Lung (tissue), 12 donors: ENCODE results near the gene OGFOD3. TPM values are rescaled to one million over a fixed set of nuclear protein-coding genes. Genes with fewer than 3 reads are reported as not detected.

ENCODE experiments used
- ATAC-seq: fragments of 200-7000 bp; cut with Tn5 transposase; one replicate; pipeline ENCODE4 v1.9.1; 2020; ENCODE audit warnings: moderate number of reproducible peaks; ENCODE audit not compliant: insufficient read depth, low FRiP score
- DNase-seq, 3 donors: peaks; one replicate each; pipeline ENCODE4 v3.0.0-alpha.2; 2013 to 2017
- H3K27ac ChIP-seq, 2 donors: one replicate each; pipeline ENCODE4 v1.5.1; 2013; ENCODE audit warnings: mild to moderate bottlenecking in 2 of 2, moderate library complexity in 2 of 2, control low read depth in 1 of 2, inconsistent platforms in 1 of 2, low read depth in 1 of 2, low read length in 1 of 2
- H3K27me3 ChIP-seq, 3 donors: one replicate each; pipeline ENCODE4 v1.5.1; 2013; ENCODE audit warnings: low read length in 2 of 3; ENCODE audit not compliant: control insufficient read depth in 3 of 3, insufficient read depth in 3 of 3
- H3K36me3 ChIP-seq, 4 donors: one replicate each; pipeline ENCODE4 v1.5.1; 2013; ENCODE audit warnings: low read length in 4 of 4, mild to moderate bottlenecking in 1 of 4, moderate library complexity in 1 of 4; ENCODE audit not compliant: control insufficient read depth in 4 of 4, insufficient read depth in 4 of 4
- H3K4me1 ChIP-seq, 5 donors: one replicate each; pipeline ENCODE4 v1.5.1; 2013; ENCODE audit warnings: low read length in 5 of 5, mild to moderate bottlenecking in 2 of 5, moderate library complexity in 1 of 5; ENCODE audit not compliant: control insufficient read depth in 5 of 5, insufficient read depth in 5 of 5
- H3K4me3 ChIP-seq: one replicate; pipeline ENCODE4 v1.5.1; 2013; ENCODE audit warnings: mild to moderate bottlenecking, control low read depth, moderate library complexity
- H3K9ac ChIP-seq, 2 donors: one replicate each; pipeline ENCODE4 v1.5.1; 2013; ENCODE audit warnings: low read length in 2 of 2, control low read depth in 1 of 2; ENCODE audit not compliant: insufficient read depth in 1 of 2
- H3K9me3 ChIP-seq, 4 donors: one replicate each; pipeline ENCODE4 v1.5.1; 2013; ENCODE audit warnings: low read length in 3 of 4, mild to moderate bottlenecking in 1 of 4, moderate library complexity in 1 of 4; ENCODE audit not compliant: control insufficient read depth in 4 of 4, insufficient read depth in 3 of 4
- WGBS, 2 donors: extraction: QIAGEN DNeasy Blood & Tissue Kit; methylation state at CpG; one replicate each; pipeline ENCODE4 v1.1.7; 2013; 5-methylcytosine and 5-hydroxymethylcytosine counted together
- polyA plus RNA-seq, 2 donors: library from polyadenylated mRNA; stranded (reverse); fragments of 200-250 nt; gene quantifications; one replicate each; pipeline ENCODE4 v1.2.1, GENCODE V29; 2013
- total RNA-seq, 2 donors: library from RNA; depleted of rRNA in 1 of 2; stranded (reverse); fragments of >200 nt in 1 of 2; gene quantifications; one replicate each; pipeline ENCODE4 v1.2.1, GENCODE V29; 2014 to 2021
- TF ChIP-seq, protein P1 (sequence below): IDR thresholded peaks from 2 replicates; pipeline ENCODE4 v1.5.1; 2012; ENCODE audit warnings: mild to moderate bottlenecking; ENCODE audit errors: control extremely low read depth, extremely low read depth
- donor health status: control.
- donor health status: control.
- donor health status: Bipolar disorder and iron deficiency.
- donor health status: healthy.
- donor health status: DM: yes; HTN: yes; CAD: no.

OGFOD3 gene
- total and polyA plus RNA-seq, 4 donors = 20.6 to 41.6 (median 29.8) TPM

DNA sequence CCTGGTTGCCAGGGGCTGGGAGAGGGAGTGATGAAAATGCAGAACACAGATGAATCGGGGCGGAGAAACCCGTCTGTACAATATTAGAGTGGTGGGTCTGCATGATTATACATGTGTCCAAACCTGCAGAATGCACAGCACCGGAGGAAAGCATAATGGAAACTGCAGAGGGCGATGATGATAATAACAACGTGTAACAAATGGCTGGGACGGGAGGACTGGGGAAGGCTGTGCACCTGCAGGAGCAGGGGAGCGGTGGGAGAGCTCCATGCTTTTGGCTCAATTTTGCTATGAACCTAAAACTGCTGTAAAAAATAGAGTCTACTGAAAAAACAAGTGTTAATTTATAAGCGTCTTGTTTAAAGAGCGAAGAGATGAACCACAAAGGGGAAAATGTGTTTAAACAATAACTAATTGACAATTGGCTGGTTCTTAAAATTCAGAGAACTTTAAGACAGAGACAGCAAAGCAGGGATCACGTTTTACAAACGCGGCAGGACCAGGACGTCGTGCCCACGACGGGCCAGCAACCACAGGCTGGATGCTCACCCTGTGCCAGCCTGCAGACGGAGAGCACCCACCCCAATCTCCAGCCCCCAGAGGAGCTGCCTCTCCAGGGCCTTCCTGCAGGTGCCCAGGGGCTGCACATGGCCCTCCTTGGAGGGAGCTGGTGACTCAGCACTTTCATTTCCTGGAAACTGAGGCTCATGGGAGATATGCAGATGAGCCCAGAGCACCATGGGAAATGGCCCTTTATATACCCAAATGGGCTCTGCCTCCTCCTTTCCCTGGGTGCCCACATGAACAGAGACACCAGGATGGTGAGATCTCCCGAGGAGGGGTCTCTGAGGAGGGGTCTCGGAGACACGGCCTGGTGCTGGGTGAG lies 59.7 kb downstream of the OGFOD3 start, which contains the start of gene TEX19:
TEX19 (plus strand) TSS at position 783 of the 886 bp plus-strand sequence. CDS start 2,904 bp downstream, outside the sequence.
- Histone ChIP-seq H3K27me3 (peaks cover 0 to 9% (median 5%) of the 10 kb centered on the region in 3 donors), H3K4me1 (peaks cover 0 to 11% (median 0%) of the 10 kb centered on the region in 5 donors), H3K36me3 (no peaks in the 10 kb centered on the region), H3K9ac (no peak within 1 kb of the TSS), H3K9me3 (no peaks in the 10 kb centered on the region), H3K27ac (no peak within 1 kb of the TSS), H3K4me3 (no peak within 1 kb of the TSS)
- ATAC-seq = no peak
- TF ChIP-seq, protein P1, sequence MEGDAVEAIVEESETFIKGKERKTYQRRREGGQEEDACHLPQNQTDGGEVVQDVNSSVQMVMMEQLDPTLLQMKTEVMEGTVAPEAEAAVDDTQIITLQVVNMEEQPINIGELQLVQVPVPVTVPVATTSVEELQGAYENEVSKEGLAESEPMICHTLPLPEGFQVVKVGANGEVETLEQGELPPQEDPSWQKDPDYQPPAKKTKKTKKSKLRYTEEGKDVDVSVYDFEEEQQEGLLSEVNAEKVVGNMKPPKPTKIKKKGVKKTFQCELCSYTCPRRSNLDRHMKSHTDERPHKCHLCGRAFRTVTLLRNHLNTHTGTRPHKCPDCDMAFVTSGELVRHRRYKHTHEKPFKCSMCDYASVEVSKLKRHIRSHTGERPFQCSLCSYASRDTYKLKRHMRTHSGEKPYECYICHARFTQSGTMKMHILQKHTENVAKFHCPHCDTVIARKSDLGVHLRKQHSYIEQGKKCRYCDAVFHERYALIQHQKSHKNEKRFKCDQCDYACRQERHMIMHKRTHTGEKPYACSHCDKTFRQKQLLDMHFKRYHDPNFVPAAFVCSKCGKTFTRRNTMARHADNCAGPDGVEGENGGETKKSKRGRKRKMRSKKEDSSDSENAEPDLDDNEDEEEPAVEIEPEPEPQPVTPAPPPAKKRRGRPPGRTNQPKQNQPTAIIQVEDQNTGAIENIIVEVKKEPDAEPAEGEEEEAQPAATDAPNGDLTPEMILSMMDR = no peak
- WGBS, 2 donors = 63 to 70% methylated on average over 21 of the region's 21 CpGs
- DNase-seq = no peak

DNA sequence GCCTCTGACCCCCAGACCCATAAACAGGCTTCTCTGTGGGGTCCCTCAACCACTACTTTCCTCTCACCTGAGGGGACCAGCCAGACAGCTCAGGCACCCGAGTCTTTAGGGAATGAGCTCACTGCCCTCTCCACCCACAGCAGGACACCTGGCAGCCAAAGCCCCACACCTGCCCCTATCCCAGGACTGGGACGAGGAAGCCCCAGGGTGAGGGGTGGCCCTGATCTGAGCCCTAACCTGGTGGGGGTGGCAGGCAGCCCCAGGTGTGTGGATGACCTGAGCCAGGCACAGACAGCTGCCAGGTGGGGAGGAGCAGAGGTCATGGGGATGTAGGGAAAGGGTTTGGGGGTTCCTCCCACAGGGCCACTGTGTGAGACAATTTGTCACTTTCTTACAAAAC lies 61.0 kb downstream of the OGFOD3 start:
- TF ChIP-seq, protein P1 = no peak
- no peaks in the 10 kb centered on the region for H3K36me3 ChIP-seq
- peak overlapping the region in 1 of 2 donors; percentile 28 for H3K27ac ChIP-seq
- H3K9me3 ChIP-seq = no peaks in the 10 kb centered on the region
- H3K4me1 ChIP-seq = peaks cover 0 to 11% (median 0%) of the 10 kb centered on the region in 5 donors
- DNase-seq (no peak), ATAC-seq (no peak)
- H3K27me3 ChIP-seq = peaks cover 0 to 9% (median 5%) of the 10 kb centered on the region in 3 donors
- WGBS, 2 donors = 78 to 80% methylated on average over 2 of the region's 2 CpGs
- H3K4me3 ChIP-seq = no peak overlapping the region
- H3K9ac ChIP-seq = no peak overlapping the region

DNA sequence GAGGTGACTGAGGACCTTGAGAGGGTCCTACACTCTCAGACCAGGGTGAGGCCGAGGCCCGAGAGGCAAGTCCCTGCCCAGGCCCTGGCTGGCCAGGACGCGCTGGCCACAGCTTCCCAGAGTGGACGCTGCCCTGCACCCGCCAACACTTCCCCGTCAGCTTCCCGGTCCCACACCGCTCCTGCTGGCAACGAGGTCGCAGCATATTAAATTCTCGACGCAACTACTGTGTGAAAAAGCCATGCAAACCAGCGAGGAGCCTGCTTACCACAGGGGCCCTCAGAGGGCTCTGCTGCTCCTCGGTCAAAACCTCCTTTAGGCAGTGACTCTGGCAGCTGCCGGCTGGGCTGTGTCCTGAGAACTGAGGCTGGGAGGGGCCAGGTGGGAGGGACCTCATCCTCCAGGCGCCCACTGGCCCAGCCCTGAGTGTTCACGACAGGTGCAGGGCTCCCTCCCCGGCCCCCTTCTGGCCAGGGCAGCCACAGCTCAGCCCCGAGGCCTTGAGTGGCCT lies 61.5 kb downstream of the OGFOD3 start:
- peaks cover 0 to 11% (median 0%) of the 10 kb centered on the region in 5 donors for H3K4me1 ChIP-seq
- H3K9me3 ChIP-seq = no peaks in the 10 kb centered on the region
- WGBS, 2 donors = 44 to 69% methylated on average over 20 of the region's 20 CpGs
- DNase-seq (no peak), ATAC-seq (no peak)
- H3K36me3 ChIP-seq = no peaks in the 10 kb centered on the region
- TF ChIP-seq, protein P1 = no peak
- H3K4me3 ChIP-seq = no peak overlapping the region
- peak overlapping the region in 1 of 2 donors; percentile 72 for H3K27ac ChIP-seq
- no peak overlapping the region for H3K9ac ChIP-seq
- peaks cover 0 to 9% (median 5%) of the 10 kb centered on the region in 3 donors for H3K27me3 ChIP-seq
